T-helper 9 cell (primary cell): ENCODE data around the gene NXN.
"Not testable (repeated sequence)": the region's sequence is repeated elsewhere in the genome, so short reads cannot be mapped to it uniquely, and the experiment has no call there.

Experiments
- DNase-seq: peaks from one replicate; pipeline ENCODE4 v3.0.0-alpha.2; 2020

Gene NXN

GRCh38 chr17:792277-792676, 187.3 kb downstream of the NXN start:
- DNase-seq = no peak

DNA sequence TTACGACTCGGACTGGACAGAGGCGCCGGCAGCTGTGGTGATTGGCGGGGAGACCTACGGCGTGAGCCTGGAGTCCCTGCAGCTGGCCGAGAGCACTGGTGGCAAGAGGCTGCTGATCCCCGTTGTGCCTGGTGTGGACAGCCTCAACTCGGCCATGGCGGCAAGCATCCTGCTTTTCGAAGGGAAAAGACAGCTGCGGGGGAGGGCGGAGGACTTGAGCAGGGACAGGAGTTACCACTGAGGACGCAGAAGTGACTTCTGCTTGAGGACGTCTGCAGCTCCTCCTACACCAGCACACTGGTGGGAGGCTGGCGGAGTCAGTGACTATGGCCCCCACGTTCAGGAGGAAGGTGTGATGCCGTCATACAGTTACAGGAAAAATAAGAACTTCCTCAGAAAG, 187.7 kb downstream of the NXN start:
- DNase-seq = no peak

- not testable (repeated sequence) for DNase-seq
Observed at GRCh38 chr17:790874-791247, 188.7 kb downstream of the NXN start.

DNA sequence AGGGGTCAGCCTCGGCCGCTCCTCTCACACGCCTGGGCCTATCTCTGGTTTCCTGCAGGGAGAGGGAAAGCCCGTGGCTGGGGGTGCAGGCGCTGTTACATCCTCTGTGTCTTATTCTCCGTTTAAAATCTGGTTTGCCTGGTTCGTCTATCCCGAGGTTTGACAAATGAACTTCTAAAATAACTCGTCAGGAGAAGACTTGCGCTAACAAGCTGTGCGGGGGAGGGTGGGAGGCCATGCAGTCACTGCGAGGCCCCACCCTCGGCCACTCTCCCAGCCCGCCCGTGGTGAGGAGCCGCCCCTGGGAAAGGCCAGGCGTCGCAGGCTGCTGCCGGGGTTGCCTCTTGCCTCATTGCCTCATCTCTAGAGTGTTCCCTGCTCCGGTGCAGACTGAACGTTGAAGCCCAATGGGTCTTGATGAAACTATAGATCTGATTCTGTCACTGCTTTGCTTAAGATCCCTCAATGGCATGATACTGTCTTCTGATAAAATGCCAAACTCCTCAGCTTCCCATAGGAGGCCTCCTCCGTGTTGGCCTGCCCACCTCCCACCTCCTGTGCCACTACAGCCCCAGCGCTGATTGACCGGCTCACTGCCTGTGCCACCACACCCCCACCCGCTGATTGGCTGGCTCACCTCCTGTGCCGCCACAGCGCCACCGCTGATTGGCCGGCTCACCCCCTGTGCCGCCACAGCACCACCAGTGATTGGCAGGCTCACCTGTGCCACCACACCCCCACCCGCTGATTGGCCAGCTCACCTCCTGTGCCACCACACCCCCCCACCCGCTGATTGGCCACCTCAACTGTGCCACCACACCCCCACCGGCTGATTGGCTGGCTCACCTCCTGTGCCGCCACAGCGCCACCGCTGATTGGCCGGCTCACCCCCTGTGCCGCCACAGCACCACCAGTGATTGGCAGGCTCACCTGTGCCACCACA, 189.4 kb downstream of the NXN start:
- DNase-seq = not testable (repeated sequence)

- DNase-seq = no peak
Observed at GRCh38 chr17:789160-789840, 190.3 kb downstream of the NXN start.

DNA sequence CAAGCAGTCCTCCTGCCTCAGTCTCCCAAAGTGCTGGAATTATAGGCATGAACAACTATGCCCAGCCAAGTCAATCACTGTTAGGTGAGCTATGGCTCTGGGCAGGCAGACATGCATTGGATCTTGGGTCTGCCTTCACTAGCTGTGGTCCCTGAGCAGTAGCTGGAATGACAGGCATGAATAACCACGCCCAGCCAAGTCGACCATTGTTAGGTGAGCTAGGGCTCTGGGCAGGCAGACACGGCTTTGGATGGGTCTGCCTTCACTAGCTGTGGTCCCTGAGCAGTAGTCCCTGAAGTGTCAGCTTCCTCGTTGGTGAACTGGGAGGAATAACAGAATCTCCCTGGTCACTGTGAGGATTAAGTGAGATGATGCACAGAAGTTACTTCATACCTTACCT, 191.0 kb downstream of the NXN start:
- no peak for DNase-seq

DNA sequence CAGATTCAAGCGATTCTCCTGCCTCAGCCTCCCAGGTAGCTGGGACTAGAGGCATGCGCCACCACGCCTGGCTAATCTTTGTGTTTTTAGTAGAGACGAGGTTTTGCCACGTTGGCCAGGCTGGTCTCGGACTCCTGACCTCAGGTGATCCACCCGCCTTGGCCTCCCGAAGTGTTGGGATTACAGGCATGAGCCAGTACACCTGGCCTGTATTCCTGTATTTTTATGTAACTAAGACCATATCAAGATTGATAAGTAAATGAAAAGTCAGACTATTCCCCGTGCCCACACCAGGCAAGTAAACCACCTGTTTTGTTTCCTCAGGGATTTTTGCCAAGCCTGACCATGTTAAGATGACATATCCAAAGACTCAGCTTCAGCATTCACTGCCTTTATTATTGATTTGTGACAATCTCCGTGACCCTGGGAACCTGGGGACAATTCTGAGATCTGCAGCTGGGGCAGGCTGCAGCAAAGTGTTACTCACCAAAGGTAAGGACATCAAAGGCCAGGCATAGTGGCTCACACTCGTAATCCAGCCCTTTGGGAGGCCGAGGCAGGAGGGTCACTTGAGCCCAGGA, 191.8 kb downstream of the NXN start:
- no peak for DNase-seq

DNA sequence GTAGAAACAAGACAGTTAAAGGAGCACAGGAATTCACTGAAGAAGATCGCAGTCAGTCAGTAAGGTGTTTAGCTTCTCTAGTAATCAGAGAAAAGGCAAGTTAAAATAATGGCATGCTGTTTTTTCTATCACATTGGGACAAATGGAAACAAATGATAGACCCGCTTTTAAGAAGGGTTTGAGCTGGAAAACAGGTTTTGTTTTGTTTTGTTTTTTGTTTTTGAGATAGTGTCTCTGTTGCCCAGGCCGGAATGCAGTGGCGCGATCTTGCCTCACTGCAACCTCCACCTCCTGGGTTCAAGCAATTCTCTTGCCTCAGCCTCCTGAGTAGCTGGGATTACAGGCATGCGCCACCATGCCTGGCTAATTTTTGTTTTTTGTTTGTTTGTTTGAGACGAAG, 193.7 kb downstream of the NXN start:
- not testable (repeated sequence) for DNase-seq

DNA sequence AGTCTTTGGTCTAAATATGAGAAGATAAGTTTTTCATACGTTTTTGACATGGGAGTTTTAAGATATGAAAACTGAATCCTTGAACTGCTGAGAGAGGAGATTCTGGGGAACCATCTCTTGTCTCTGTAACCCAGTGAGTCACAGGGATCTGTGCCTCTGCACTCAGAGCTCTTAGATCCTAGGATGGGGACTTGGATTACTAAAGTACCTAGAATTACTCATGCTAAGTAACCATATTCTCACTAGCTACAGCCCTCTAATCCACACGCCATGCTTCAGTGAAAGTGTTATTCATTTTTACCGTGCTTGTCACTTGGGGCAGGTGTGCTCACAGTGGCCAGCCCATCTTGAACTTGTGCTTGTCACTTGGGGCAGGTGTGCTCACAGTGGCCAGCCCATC, 195.4 kb downstream of the NXN start:
- DNase-seq = no peak

DNA sequence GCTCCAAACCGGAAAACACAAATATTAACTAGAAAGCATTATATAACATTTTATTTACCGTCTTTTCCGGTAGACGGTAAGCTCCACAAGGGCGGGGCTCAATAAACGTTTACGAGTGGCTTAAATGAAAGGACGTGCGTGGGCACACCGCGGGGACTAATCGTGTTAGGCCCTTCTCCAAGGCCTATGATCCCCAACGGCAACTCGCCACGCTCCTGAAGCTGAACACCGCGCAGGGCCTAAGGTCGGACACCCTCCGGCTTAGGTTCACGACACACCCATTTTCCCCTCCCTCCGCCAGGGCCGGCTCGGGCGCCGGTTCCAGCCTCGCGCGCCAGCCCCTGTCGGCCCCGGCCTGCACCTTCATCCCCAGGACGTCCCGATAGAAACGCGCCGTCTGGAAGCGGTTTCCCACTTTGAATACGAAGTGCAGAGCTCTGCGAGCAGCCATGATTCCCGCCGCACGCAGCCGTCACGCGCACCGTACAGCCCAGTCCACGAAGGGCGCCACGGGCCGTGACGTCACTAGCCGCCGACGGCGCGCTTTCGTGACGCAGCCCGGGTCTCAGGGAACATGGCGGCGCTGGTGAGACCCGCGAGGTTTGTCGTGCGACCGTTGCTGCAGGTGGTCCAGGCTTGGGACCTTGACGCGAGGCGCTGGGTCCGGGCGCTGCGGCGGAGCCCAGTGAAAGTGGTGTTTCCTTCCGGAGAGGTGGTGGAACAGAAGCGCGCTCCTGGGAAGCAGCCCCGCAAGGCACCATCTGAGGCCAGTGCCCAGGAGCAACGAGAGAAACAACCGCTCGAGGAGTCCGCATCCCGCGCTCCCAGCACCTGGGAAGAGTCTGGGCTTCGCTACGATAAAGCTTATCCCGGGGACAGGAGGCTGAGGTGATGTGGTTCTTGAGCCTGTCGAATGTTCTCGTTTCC, 197.5 kb downstream of the NXN start, which contains the start of the genes GLOD4 and MRM3:
GLOD4 (minus strand) TSS at position 476 of the 927 bp plus-strand sequence; CDS start at position 451, 25 bp downstream.
MRM3 (plus strand) TSS at position 549 of the 927 bp plus-strand sequence; CDS start at position 575, 26 bp downstream.
- DNase-seq = peak; percentile 95

DNA sequence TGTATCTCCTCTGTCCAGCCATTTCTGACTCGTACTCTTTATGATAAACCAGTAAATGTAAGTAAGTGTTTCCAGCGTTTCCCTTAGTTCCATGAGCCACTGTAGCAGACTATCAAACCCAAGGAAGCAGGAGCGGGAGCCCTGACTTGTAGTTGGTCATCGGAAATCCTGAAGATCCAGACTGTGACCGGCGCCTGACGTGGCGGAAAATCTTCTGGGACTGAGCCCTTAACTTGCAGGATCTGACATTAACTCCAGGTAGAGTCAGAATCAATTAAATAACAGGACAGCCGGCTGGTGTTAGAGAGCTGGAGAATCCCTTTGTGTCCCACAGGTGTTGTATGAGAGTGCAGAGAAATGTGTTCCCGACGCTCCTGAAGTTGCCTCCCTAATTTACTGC, 201.5 kb downstream of the NXN start:
- DNase-seq = no peak

GRCh38 chr17:774313-774584, 205.3 kb downstream of the NXN start:
- DNase-seq = no peak

DNA sequence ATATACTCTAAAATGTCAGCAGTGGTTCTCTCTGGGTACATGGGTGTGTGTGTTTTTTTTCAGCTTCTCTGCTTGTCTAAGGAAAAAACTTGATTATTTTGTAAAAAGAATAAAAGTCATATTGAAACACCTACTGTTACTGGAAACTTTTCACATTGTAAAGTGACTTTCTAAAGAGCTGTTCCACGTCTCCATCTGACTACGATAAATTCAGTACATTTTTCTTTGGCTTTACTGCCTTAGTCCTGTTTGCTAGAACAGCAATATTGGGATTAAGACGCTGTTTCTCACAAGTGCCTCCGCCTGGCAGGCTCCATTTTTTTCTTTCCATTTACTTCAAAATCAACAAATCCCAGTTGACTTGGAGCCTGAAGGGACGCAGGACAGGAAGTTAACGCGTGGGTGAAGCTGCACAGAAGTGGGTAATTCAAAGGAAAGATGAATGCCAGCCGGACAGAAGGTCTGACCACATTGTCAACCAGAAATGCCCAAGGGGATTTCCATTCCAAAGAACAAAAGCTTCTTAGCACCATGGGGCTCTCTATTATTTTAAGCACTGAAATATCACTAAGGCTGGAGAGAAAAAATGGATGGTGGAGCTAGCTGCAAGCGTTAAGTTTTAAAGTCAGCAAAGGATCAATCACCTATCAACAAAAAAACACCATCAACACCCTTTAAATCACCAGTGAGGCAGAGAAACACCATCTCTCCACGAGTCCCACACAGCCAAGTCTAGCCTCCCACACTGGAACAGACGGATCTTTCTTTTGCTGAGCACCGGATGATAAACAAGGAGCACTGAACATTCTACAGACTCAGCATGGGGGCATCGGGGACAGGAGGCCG, 205.9 kb downstream of the NXN start:
- no peak for DNase-seq

- no peak for DNase-seq
Observed at GRCh38 chr17:773016-773415, 206.6 kb downstream of the NXN start.

- DNase-seq = no peak
Observed at GRCh38 chr17:767076-767475, 212.5 kb downstream of the NXN start.

- DNase-seq = no peak
Observed at GRCh38 chr17:760371-760770, 219.2 kb downstream of the NXN start.

DNA sequence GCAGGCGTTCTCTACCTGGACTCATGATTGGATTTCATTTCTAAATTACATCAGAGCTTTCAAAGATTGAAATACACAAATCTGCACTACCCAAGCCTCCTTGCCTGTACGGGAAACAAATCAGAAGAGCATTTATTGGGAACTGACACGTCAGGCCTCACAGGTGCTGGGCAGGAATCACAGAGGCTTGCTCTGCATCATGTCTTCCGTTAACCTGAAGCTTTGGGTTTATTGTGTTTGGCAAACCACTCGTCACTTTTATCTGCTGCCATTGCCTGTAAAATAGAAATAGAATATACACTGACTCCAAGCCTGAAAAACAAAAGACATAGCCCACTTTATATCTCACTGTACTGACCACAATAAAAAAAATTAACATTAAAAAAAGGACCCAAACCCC, 219.6 kb downstream of the NXN start:
- DNase-seq = no peak

DNA sequence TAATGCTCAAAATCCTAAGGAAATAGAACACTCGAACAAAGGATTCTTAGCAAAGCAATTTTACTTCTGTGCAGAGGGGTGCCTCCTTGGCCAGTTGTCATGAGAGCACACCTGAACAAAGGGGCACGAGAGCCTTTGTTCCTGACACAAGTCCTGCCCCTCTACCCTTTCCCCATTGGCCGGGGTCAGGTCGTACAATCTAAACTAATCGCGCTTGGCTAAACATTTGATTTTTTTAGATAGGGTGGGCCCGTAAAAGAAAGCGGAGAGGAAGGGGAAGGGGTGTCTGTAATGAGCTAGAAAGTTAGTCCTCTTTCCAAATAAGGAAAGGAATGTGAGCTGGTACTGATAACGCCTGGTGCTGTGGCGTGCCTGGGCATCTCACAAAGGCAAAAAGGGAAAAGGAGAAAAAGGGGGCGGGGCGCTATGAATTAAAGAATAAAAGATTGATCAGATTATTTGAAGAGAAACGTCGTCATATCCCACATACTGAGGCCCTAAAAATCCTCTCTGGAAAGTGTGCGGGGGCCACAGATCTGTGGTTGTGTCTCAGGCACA, 223.5 kb downstream of the NXN start:
- not testable (repeated sequence) for DNase-seq

DNA sequence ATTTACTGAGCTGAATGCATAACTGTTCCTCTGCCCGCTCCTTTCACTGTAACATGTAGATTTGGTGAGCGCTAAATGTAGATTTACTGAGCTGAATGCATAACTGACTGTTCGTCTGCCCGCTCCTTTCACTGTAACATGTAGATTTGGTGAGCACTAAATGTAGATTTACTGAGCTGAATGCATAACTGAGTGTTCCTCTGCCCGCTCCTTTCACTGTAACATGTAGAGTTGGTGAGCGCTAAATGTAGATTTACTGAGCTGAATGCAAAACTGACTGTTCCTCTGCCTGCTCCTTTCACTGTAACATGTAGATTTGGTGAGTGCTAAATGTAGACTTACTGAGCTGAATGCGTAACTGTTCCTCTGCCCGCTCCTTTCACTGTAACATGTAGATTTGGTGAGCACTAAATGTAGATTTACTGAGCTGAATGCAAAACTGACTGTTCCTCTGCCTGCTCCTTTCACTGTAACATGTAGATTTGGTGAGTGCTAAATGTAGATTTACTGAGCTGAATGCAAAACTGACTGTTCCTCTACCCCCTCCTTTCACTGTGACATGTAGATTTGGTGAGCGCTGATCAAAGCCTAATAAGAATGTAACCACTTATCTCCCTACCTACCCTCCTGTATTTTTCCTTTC, 224.1 kb downstream of the NXN start:
- not testable (repeated sequence) for DNase-seq

DNA sequence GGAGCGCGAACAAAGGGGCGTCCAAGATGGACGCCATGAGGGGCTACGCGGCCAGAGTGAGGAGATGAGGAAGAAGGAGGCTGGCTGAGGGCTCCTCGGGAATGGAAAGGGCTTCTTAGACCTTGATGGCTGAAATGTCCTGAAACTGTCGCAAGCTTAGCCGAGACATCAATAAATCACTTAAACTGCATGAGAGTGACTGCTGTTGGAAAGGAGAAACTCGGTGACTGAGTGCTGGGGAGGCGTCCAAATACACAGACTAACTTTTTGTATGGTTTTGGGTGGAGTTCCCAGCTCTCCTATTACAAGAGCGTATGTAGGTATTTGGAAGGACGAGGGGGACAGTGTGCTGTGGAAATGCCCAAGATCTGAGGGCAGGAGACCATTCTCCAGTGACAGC, 226.2 kb downstream of the NXN start:
- DNase-seq = no peak
